SIG-M5 treated with dmso at 0.1 percent for 504 hours (cell line): ENCODE data around the gene JAK2.
"Not testable (repeated sequence)": the region's sequence is repeated elsewhere in the genome, so short reads cannot be mapped to it uniquely, and the experiment has no call there.

Experiments
- DNase-seq: peaks from one replicate; lab custom pipeline; 2025; ENCODE audit not compliant: unreplicated experiment; lab: John Stamatoyannopoulos, UW

Gene JAK2

GRCh38 chr9:5041390-5042115, 56.5 kb downstream of the JAK2 start:
- DNase-seq = no peak

- no peak for DNase-seq
These were observed 57.6 kb downstream of the JAK2 start for GRCh38 chr9:5042661-5043178.

- DNase-seq = no peak
These were observed 58.3 kb downstream of the JAK2 start for GRCh38 chr9:5043381-5043780.

- DNase-seq = no peak
These were observed 59.1 kb downstream of the JAK2 start for GRCh38 chr9:5044160-5044559.

GRCh38 chr9:5052838-5053237, 67.8 kb downstream of the JAK2 start:
- DNase-seq = no peak

GRCh38 chr9:5062631-5063030, 77.6 kb downstream of the JAK2 start:
- no peak for DNase-seq

GRCh38 chr9:5072871-5073270, 87.8 kb downstream of the JAK2 start:
- no peak for DNase-seq

- no peak for DNase-seq
These were observed 88.6 kb downstream of the JAK2 start for GRCh38 chr9:5073701-5074100.

- DNase-seq = no peak
These were observed 100.9 kb downstream of the JAK2 start for GRCh38 chr9:5085993-5086392.

GRCh38 chr9:5089737-5090136, 104.7 kb downstream of the JAK2 start:
- peak; percentile 5 for DNase-seq

GRCh38 chr9:5095795-5096194, 110.7 kb downstream of the JAK2 start:
- no peak for DNase-seq

GRCh38 chr9:5099466-5099865, 114.4 kb downstream of the JAK2 start:
- no peak for DNase-seq

- not testable (repeated sequence) for DNase-seq
These were observed 116.1 kb downstream of the JAK2 start for GRCh38 chr9:5101127-5101526.

GRCh38 chr9:5106517-5106916, 121.4 kb downstream of the JAK2 start:
- not testable (repeated sequence) for DNase-seq

GRCh38 chr9:5110867-5111681, 126.0 kb downstream of the JAK2 start:
- DNase-seq = no peak

- no peak for DNase-seq
These were observed 126.6 kb downstream of the JAK2 start for GRCh38 chr9:5111696-5112095.

- no peak for DNase-seq
These were observed 127.1 kb downstream of the JAK2 start for GRCh38 chr9:5112109-5112592.

- DNase-seq = no peak
These were observed 127.6 kb downstream of the JAK2 start for GRCh38 chr9:5112646-5113045.

- no peak for DNase-seq
These were observed 128.5 kb downstream of the JAK2 start for GRCh38 chr9:5113523-5113922.

- DNase-seq = no peak
These were observed 129.1 kb downstream of the JAK2 start for GRCh38 chr9:5113994-5114748.

- no peak for DNase-seq
These were observed 137.0 kb downstream of the JAK2 start for GRCh38 chr9:5122116-5122515.
